OCI-LY1 (cell line): ENCODE data around the gene RNU1-1.
"Not testable (repeated sequence)": the region's sequence is repeated elsewhere in the genome, so short reads cannot be mapped to it uniquely, and the experiment has no call there.

ENCODE experiments used
- H2AFZ ChIP-seq: fragments of 200-600 bp; sonication (generic), shearing (Covaris generic); 2 replicates; pipeline ENCODE4 v1.6.0; 2014; ENCODE audit warnings: antibody characterized with exemption, mild to moderate bottlenecking, low read length
- H3F3A ChIP-seq: fragments of 200-600 bp; sonication (generic), shearing (Covaris generic); 2 replicates; pipeline ENCODE4 v1.6.0; 2014; ENCODE audit warnings: mild to moderate bottlenecking, antibody characterized with exemption, low read length, moderate library complexity; ENCODE audit not compliant: insufficient read depth
- H3K27ac ChIP-seq: fragments of 200-600 bp; sonication (generic); 2 replicates; pipeline ENCODE4 v1.5.1; 2014; ENCODE audit warnings: low read length, mixed run types, mild to moderate bottlenecking, low read depth; ENCODE audit not compliant: poor library complexity, severe bottlenecking
- H3K27me3 ChIP-seq: fragments of 200-600 bp; sonication (generic); 2 replicates; pipeline ENCODE4 v1.6.0; 2014; ENCODE audit warnings: antibody characterized with exemption, mild to moderate bottlenecking, low read length, moderate library complexity; ENCODE audit not compliant: insufficient read depth
- H3K36me3 ChIP-seq: fragments of 200-600 bp; sonication (generic); 2 replicates; pipeline ENCODE4 v1.6.1; 2014; ENCODE audit warnings: mild to moderate bottlenecking, antibody characterized with exemption, low read length, moderate library complexity, mixed read lengths; ENCODE audit not compliant: insufficient read depth
- H3K4me1 ChIP-seq: fragments of 200-600 bp; sonication (generic); 2 replicates; pipeline ENCODE4 v1.5.1; 2014; ENCODE audit warnings: mild to moderate bottlenecking, low read length, moderate library complexity; ENCODE audit not compliant: insufficient read depth, severe bottlenecking
- H3K4me2 ChIP-seq: fragments of 200-600 bp; sonication (generic), shearing (Covaris generic); 2 replicates; pipeline ENCODE4 v1.6.1; 2014; ENCODE audit warnings: low read length
- H3K4me3 ChIP-seq: fragments of 200-600 bp; sonication (generic); 2 replicates; pipeline ENCODE4 v1.5.1; 2014; ENCODE audit warnings: low read length, low read depth, mild to moderate bottlenecking, mixed read lengths; ENCODE audit not compliant: poor library complexity, severe bottlenecking
- H3K79me2 ChIP-seq: fragments of 200-600 bp; shearing (Covaris generic); 2 replicates; pipeline ENCODE4 v1.6.1; 2016; ENCODE audit warnings: mixed run types, low read length, mixed read lengths; ENCODE audit not compliant: insufficient read depth
- H3K9ac ChIP-seq: fragments of 200-600 bp; sonication (generic), shearing (Covaris generic); 2 replicates; pipeline ENCODE4 v1.6.1; 2014; ENCODE audit warnings: mild to moderate bottlenecking, low read length, mixed read lengths
- H3K9me2 ChIP-seq: fragments of 200-600 bp; sonication (generic), shearing (Covaris generic); 2 replicates; pipeline ENCODE4 v1.6.1; 2014; ENCODE audit warnings: low read depth, mild to moderate bottlenecking, low read length, mixed read lengths
- H3K9me3 ChIP-seq: fragments of 200-600 bp; shearing (Covaris generic); 2 replicates; pipeline ENCODE4 v1.6.1; 2014; ENCODE audit warnings: low read length, mixed read lengths
- H4K20me1 ChIP-seq: fragments of 200-600 bp; sonication (generic), shearing (Covaris generic); 2 replicates; pipeline ENCODE4 v1.6.0; 2016; ENCODE audit warnings: mild to moderate bottlenecking, low read length; ENCODE audit not compliant: insufficient read depth
- CTCF ChIP-seq: fragments of 200-600 bp; sonication (generic), shearing (Covaris generic); IDR thresholded peaks from 2 replicates; pipeline ENCODE4 v1.5.1; 2017; ENCODE audit warnings: mild to moderate bottlenecking, antibody characterized with exemption, low read length, moderate library complexity, mixed read lengths
- EZH2 ChIP-seq: fragments of 200-600 bp; sonication (generic), shearing (Covaris generic); IDR thresholded peaks from 2 replicates; pipeline ENCODE4 v1.8.0; 2017; ENCODE audit warnings: borderline replicate concordance, mixed run types, mild to moderate bottlenecking, antibody characterized with exemption, low read length, moderate library complexity, mixed read lengths

The RNU1-1 gene

DNA sequence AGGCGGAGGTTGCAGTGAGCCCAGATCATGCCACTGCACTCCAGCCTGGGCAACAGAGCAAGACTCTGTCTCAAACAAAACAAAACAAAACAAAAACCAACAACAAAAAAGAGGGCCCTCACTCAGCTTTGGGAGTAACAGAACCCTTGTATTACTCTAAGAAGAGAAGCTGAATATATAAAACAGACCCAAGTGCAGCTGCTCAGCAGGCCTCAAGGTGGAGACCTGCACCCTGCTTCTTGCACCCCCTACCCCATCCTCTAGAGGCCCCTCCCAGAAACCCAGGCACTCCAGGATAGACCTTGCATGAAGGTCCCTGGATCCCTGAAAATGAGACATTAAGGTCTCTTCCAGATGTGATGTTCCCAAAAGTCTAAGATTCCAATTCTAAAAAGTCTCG lies 39.2 kb downstream of the RNU1-1 start:
- not testable (repeated sequence) for H3K9me2 ChIP-seq, H3F3A ChIP-seq, H2AFZ ChIP-seq, H3K36me3 ChIP-seq, H3K79me2 ChIP-seq, H3K4me3 ChIP-seq, H3K27ac ChIP-seq, H4K20me1 ChIP-seq, H3K9me3 ChIP-seq, H3K9ac ChIP-seq, H3K27me3 ChIP-seq, H3K4me2 ChIP-seq, H3K4me1 ChIP-seq
- peak; percentile 24; the same call in 1 of the 2 replicates for TF ChIP-seq CTCF

DNA sequence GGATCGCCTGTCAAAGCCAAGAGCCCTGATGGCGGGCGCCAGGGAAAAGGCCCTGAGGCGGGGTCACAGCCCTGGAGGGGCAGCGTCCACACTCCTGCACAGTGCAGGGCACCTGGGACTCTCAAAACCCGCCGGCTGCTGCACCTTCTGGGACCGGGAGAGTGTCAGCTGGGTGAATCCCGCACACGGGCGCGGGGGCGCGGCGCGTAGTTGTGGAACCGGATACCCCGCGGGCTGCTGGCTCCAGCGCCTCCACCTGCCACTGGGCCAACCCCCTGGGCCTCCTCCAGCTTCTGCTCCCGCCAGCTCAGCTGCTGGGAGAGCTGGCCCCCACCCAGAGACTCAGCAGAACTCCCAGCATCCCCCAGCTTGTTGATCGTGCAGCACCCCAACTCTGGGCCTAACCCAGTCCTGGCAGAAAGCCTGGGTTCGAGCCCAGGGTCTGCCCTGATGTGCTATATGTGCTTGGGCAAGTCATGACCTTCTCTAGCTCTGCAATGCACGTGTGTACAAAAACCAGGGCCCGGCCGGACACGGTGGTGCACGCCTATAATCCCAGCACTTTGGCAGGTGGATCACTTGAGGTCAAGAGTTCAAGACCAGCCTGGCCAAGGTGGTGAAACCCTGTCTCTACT lies 39.8 kb downstream of the RNU1-1 start:
- Histone ChIP-seq H3K36me3 (no peaks in the 10 kb centered on the region), H3K9ac (no peak overlapping the region), H3K79me2 (no peaks in the 10 kb centered on the region), H2AFZ (no peak overlapping the region), H3K27ac (no peak overlapping the region), H3F3A (no peaks in the 10 kb centered on the region), H4K20me1 (no peaks in the 10 kb centered on the region), H3K9me2 (no peaks in the 10 kb centered on the region), H3K4me3 (no peak overlapping the region), H3K4me1 (no peaks in the 10 kb centered on the region), H3K9me3 (no peaks in the 10 kb centered on the region), H3K4me2 (no peak overlapping the region), H3K27me3 (no peaks in the 10 kb centered on the region)
- TF ChIP-seq CTCF (no peak), EZH2 (no peak)

DNA sequence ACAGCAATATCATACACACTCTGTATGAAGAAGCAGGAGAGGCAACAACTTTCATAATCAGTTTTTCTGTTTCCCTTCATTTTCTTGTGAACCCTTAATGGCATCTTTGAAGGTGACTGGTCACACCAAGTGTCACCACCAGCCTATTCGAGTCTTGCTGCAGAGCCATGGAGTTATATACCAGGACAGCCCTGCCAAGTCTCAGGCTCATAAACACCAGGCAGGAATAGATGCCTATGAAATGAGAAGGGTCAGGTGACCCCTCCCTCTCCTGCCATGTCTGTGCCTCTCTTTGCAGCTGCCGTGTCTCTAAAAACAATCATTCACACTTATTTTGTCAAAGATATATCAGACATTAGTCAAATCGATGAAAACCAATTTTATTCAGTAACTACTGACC lies 45.5 kb downstream of the RNU1-1 start:
- TF ChIP-seq EZH2: no peak
- TF ChIP-seq CTCF: no peak
- H3K27ac ChIP-seq: no peak overlapping the region

More for the DNA sequence above, 45.5 kb downstream of the RNU1-1 start:
- Histone ChIP-seq H2AFZ (no peak overlapping the region), H4K20me1 (no peaks in the 10 kb centered on the region), H3F3A (no peaks in the 10 kb centered on the region), H3K9me2 (no peaks in the 10 kb centered on the region), H3K4me3 (no peak overlapping the region), H3K9me3 (no peaks in the 10 kb centered on the region), H3K36me3 (no peaks in the 10 kb centered on the region), H3K27me3 (no peaks in the 10 kb centered on the region), H3K4me1 (no peaks in the 10 kb centered on the region), H3K9ac (no peak overlapping the region), H3K79me2 (no peaks in the 10 kb centered on the region), H3K4me2 (no peak overlapping the region)
